Mucosa of descending colon (tissue), 3 donors: ENCODE results near the gene PCBP2. TPM values are rescaled to one million over a fixed set of nuclear protein-coding genes. Genes with fewer than 3 reads are reported as not detected.
"Not testable (repeated sequence)": the region's sequence is repeated elsewhere in the genome, so short reads cannot be mapped to it uniquely, and the experiment has no call there.

Source experiments
- ATAC-seq: fragments of 200-7000 bp; cut with Tn5 transposase; one replicate; pipeline ENCODE4 v1.9.1; 2020; ENCODE audit warnings: mild to moderate bottlenecking, moderate library complexity
- DNase-seq, 3 donors: peaks; one replicate each; pipeline ENCODE4 v3.0.0-alpha.2; 2020
- H3K36me3 ChIP-seq: fragments of 200-600 bp; one replicate; pipeline ENCODE4 v1.8.0; 2021; ENCODE audit warnings: low read depth, mild to moderate bottlenecking
- H3K4me1 ChIP-seq: fragments of 200-600 bp; one replicate; pipeline ENCODE4 v1.8.0; 2021; ENCODE audit warnings: low read depth, mild to moderate bottlenecking
- H3K4me3 ChIP-seq: fragments of 200-600 bp; one replicate; pipeline ENCODE4 v1.8.0; 2021; ENCODE audit warnings: mild to moderate bottlenecking
- H3K9me3 ChIP-seq: fragments of 200-600 bp; one replicate; pipeline ENCODE4 v1.8.0; 2021; ENCODE audit warnings: mild to moderate bottlenecking
- CTCF ChIP-seq: fragments of 200-600 bp; IDR thresholded peaks from one replicate; pipeline ENCODE4 v1.8.0; 2022; ENCODE audit warnings: antibody characterized with exemption, mild to moderate bottlenecking
- intact Hi-C, 2 donors: fragments of 100-400 bp; cut with DNase I in 1 of 2; cut with micrococcal nuclease in 1 of 2; formaldehyde crosslinking; loops; one replicate each; pipeline versions ENCODE4 v1.11.0 to v1.11.1; 2022; cut with DNase I, micrococcal nuclease
- long read RNA-seq, 2 donors: library from polyadenylated mRNA; unstranded; transcript quantifications; one replicate each; pipeline ENCODE4 v2.0.0, GENCODE V29; 2019 to 2021
- total RNA-seq, 3 donors: library from RNA; stranded (reverse); fragmentation: NEBNext Ultra II Directional in 2 of 3; extraction: Animal tissue kit (Norgen Biotek cat#: 25700) in 2 of 3; gene quantifications; one replicate each; pipeline versions ENCODE4 v1.2.1 to v1.2.4, GENCODE V29; 2021 to 2023
- donor health status: DM: no; HTN: no; CAD: no; lungs with moderate emphysema.
- donor health status: DM: no; HTN: no; CAD: no.
- donor health status: DM: no; HTN: yes; CAD: no.

Gene PCBP2
- 100 to 1,000 TPM; 584 to 701 (median 615) TPM for total RNA-seq
- long read RNA-seq, donor 1, transcript PCBP2-205 (14 exons, 3,077 nt), result minor isoform, 12 of 207 reads
- long read RNA-seq, donor 1, transcript PCBP2-201 (14 exons, 1,730 nt), result minor isoform, 10 of 207 reads
- long read RNA-seq, donor 1, transcript PCBP2-207 (15 exons, 1,457 nt), result major isoform, 13 of 207 reads
- long read RNA-seq, donor 1, transcript PCBP2-203 (13 exons, 3,026 nt), result minor isoform, 10 of 207 reads
- long read RNA-seq, donor 1, partial matches to known transcripts, result 62 of 207 reads
- long read RNA-seq, donor 1, other reads (novel, unspliced or antisense), result 78 of 207 reads
- long read RNA-seq, donor 2, partial matches to known transcripts, result 24 of 38 reads
- long read RNA-seq, donor 2, other reads (novel, unspliced or antisense), result 10 of 38 reads

- TF ChIP-seq CTCF, result peak; percentile 75
- peak; percentile 96 for ATAC-seq
- peak; percentile 96 to 99 (median 97) for DNase-seq
Observed at GRCh38 chr12:53451661-53452158, at the start of gene PCBP2. Gene PCBP2, plus strand, starts transcription at chr12:53452102. Its CDS starts 2,699 bp downstream, at chr12:53454801.

GRCh38 chr12:53402351-53402750, 49.6 kb upstream of the PCBP2 start:
- H3K4me3 ChIP-seq, ATAC-seq, H3K4me1 ChIP-seq, H3K9me3 ChIP-seq, DNase-seq, intact Hi-C loops, H3K36me3 ChIP-seq: not testable (repeated sequence)

More at GRCh38 chr12:53451661-53452158, at the start of gene PCBP2:
- H3K4me3 ChIP-seq, result peak within 1 kb of the TSS; percentile 45
- H3K36me3 ChIP-seq, result peaks cover 21% of the 10 kb centered on the region
- no peaks in the 10 kb centered on the region for H3K9me3 ChIP-seq
- H3K4me1 ChIP-seq, result peaks cover 16% of the 10 kb centered on the region
- intact Hi-C loops, result no loop called here

GRCh38 chr12:53402871-53403270, 49.0 kb upstream of the PCBP2 start:
- H3K4me1 ChIP-seq, result no peaks in the 10 kb centered on the region
- H3K9me3 ChIP-seq, result no peaks in the 10 kb centered on the region
- ATAC-seq, result no peak
- DNase-seq, result no peak
- no peak overlapping the region for H3K4me3 ChIP-seq
- peaks cover 5% of the 10 kb centered on the region for H3K36me3 ChIP-seq
- no peak for TF ChIP-seq CTCF
- intact Hi-C loops, result no loop called here

- DNase-seq (no peak), ATAC-seq (no peak)
- H3K9me3 ChIP-seq, result no peaks in the 10 kb centered on the region
- no peak overlapping the region for H3K4me3 ChIP-seq
- no peaks in the 10 kb centered on the region for H3K4me1 ChIP-seq
- H3K36me3 ChIP-seq, result peaks cover 16% of the 10 kb centered on the region
- intact Hi-C loops, result no loop called here
- TF ChIP-seq CTCF, result no peak
Observed at GRCh38 chr12:53410951-53411350, 41.0 kb upstream of the PCBP2 start.

- no peak overlapping the region for H3K4me3 ChIP-seq
- intact Hi-C loops, result no loop called here
- H3K9me3 ChIP-seq, result no peaks in the 10 kb centered on the region
- no peak for DNase-seq
- ATAC-seq, result no peak
- peaks cover 16% of the 10 kb centered on the region for H3K36me3 ChIP-seq
- no peaks in the 10 kb centered on the region for H3K4me1 ChIP-seq
- no peak for TF ChIP-seq CTCF
Observed at GRCh38 chr12:53413485-53414204, 38.3 kb upstream of the PCBP2 start.
